ENCODE measurements around the gene ERFE.

GRCh38 chr2:238122287-238123217 lies 36.2 kb upstream of the ERFE start:
- no peak for TF ChIP-seq SP1 (IDR thresholded peaks at IDR 0.05)
- TF ChIP-seq TARDBP (IDR thresholded peaks at IDR 0.05): no peak

Measured in HEK293T (cell line).